Amygdala (tissue), 56 donors: ENCODE results near the gene M1AP.

Experiments
- DNase-seq, 56 donors: peaks; one replicate each; lab custom pipeline; 2025; lab: John Stamatoyannopoulos, UW

The M1AP gene

GRCh38 chr2:74551942-74552913 is 95.9 kb downstream of the M1AP start:
- no peak for DNase-seq

GRCh38 chr2:74551530-74551929 is 96.6 kb downstream of the M1AP start:
- DNase-seq: no peak

GRCh38 chr2:74550231-74550630 is 97.9 kb downstream of the M1AP start:
- DNase-seq: no peak

- peak in 8 of 56 donors; percentile 6 to 44 (median 20) for DNase-seq
Observed at GRCh38 chr2:74548900-74549826, 99.0 kb downstream of the M1AP start.

GRCh38 chr2:74548285-74548899 is 99.7 kb downstream of the M1AP start:
- DNase-seq: no peak

- DNase-seq: no peak
Observed at GRCh38 chr2:74546004-74546403, 102.1 kb downstream of the M1AP start.

GRCh38 chr2:74544634-74545033 is 103.5 kb downstream of the M1AP start:
- no peak for DNase-seq

- DNase-seq: no peak
Observed at GRCh38 chr2:74542978-74543377, 105.2 kb downstream of the M1AP start.

GRCh38 chr2:74540291-74540690 is 107.8 kb downstream of the M1AP start:
- DNase-seq: no peak

GRCh38 chr2:74538881-74539339 is 109.2 kb downstream of the M1AP start:
- DNase-seq: no peak

GRCh38 chr2:74537140-74537539 is 111.0 kb downstream of the M1AP start:
- no peak for DNase-seq

- no peak for DNase-seq
Observed at GRCh38 chr2:74536166-74536950, 111.8 kb downstream of the M1AP start.

- DNase-seq: no peak
Observed at GRCh38 chr2:74535440-74535965, 112.6 kb downstream of the M1AP start.

- no peak for DNase-seq
Observed at GRCh38 chr2:74534411-74534810, 113.7 kb downstream of the M1AP start.

GRCh38 chr2:74533464-74533863 is 114.7 kb downstream of the M1AP start:
- no peak for DNase-seq

GRCh38 chr2:74532222-74532621 is 115.9 kb downstream of the M1AP start:
- no peak for DNase-seq

- DNase-seq: no peak
Observed at GRCh38 chr2:74531666-74532065, 116.5 kb downstream of the M1AP start.

- DNase-seq: peak in 24 of 56 donors; percentile 10 to 65 (median 38)
Observed at GRCh38 chr2:74530239-74531187, 117.6 kb downstream of the M1AP start.
